ENCODE data around the gene CDC42EP2. TPM values are rescaled to one million over a fixed set of nuclear protein-coding genes. Genes with fewer than 3 reads are reported as not detected.

The CDC42EP2 gene
- total and polyA plus RNA-seq, 10 of the 15 experiments (the other 5 are each of a cell fraction or from before 2014, with no cell fraction given), result 0.03 to 1.2 (median 0.09) TPM; not detected in 3

DNA sequence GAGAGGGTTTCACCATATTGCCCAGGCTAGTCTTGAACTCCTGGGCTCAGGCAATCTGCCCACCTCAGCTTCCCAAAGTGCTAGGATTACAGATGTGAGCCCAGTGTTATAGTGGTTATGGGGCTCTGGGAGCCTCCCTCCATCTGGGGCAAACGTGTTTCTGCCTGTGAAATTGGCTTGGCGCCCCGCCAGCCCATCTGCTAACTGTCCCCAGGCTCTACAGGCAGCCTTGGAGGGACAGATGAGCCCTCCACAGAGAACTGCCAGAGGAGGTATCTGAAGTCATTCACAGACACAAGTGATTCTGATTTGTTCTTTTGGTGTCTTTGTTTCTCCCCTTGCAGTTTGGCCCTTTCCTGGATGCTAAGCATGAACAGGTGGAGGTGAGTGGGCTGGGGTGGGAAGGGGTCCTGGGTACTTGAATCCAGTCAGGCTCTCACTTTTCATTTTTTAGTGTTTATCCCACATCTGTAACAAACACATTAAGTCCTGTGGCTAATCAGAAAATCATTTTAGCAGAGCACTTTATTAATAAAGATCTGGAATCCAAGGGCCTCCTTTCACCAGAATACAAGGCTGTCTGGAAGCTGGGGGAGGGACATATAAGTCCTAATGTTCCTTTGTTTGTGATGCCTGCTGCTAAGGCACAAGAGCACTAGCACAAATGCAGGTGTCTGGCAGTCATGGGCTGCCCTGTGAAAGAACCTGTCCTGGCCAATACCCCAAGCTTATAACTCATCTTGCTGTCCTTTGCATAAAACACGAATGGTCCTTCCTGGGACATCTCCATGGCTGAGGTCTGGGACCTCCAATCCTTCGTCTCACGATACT, 25.7 kb upstream of the CDC42EP2 start (continued):
- TF ChIP-seq E2F4 (IDR thresholded peaks at IDR 0.05; ENCODE audit: low read depth, low read length), result no peak

DNA sequence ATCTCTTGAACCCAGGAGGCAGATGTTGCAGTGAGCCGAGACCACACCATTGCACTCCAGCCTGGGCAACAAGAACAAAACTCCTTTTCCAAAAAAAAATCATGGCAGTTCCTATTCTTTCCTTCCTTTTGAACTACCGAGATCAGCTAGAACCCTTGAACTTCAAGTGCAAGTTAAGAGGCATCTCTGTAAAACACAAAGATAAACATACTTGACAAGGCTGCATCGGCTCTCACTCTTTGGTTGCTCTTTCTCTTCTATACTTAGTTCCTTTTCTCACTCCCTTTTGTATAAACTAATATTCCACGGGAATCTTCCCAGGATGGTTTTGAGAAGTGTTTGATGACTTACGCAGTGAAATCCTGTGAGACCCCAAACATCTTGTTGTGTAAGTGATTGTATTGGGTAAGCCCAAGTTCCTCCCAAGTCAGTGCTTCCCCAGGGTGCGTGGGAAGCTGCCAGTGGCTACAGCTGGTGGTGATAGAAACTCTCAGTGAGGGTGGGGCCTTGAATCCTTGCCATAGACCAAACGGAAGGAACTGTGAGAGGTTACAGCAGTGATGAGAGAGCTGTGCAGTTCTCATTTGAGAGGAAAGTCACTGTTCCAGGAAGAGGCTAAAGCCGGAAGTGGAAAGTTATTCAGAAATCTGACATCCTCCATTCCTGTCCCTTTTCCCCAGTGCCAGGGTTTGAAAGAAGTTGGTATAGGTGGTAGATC, 24.1 kb upstream of the CDC42EP2 start:
- no peaks in the 10 kb centered on the region for H3K79me2 ChIP-seq (ENCODE audit: control insufficient read depth, insufficient read depth, low read length)
- peaks cover 25 to 47% of the 10 kb centered on the region in 2 experiments for H3K36me3 ChIP-seq (ENCODE audit: control insufficient read depth in 2 of 2, insufficient read depth in 2 of 2, low read length in 1 of 2)
- H3K9me3 ChIP-seq (replicated peaks; ENCODE audit: control insufficient read depth, insufficient read depth, low read length), result no peaks in the 10 kb centered on the region
- DNase-seq (ENCODE audit: low read depth, low spot score), result peak; percentile 69
- 73% methylated on average over 8 of the region's 8 CpGs for WGBS (ENCODE audit: insufficient coverage, insufficient replicate concordance, low lambda C conversion rate, missing lambda C conversion rate)
- in situ Hi-C loops (cut with MboI) (no loop called here), intact Hi-C loops (cut with micrococcal nuclease; ENCODE audit: unreplicated experiment) (no loop called here)
- ChIA-PET POLR2A (interaction anchor here (0.5 to 2.2 kb wide), 5 partner anchors 10 to 143 kb away, joined by 3 to 9 read pairs (median 8); partner anchors contain the start of gene POLA2), SMC1A (ENCODE audit: uncharacterized antibody, unreplicated experiment) (interaction anchor here (0.9 to 2.8 kb wide), 5 partner anchors 11 to 39 kb away, joined by 3 to 19 read pairs (median 7); partner anchors contain the start of gene CDC42EP2), CTCF (interaction anchor here (2.1 to 7.3 kb wide), 4 partner anchors 10 to 39 kb away, joined by 8 to 67 read pairs (median 24); partner anchors contain the start of gene CDC42EP2), RAD21 (ENCODE audit: unreplicated experiment) (interaction anchor here (0.7 to 2.2 kb wide), 5 partner anchors 10 to 181 kb away, joined by 3 to 13 read pairs (median 7); partner anchors contain the start of gene CDC42EP2)
- BruUV-seq (replicated peaks), result no TSS peak
- no peaks in the 10 kb centered on the region for H3K27me3 ChIP-seq (replicated peaks in 1 of 2; ENCODE audit: control insufficient read depth in 2 of 2, insufficient read depth in 2 of 2, low read length in 1 of 2)
- no peak overlapping the region for H3K4me3 ChIP-seq
- H3K9ac ChIP-seq (ENCODE audit: control insufficient read depth, insufficient read depth, low read length), result peak overlapping the region; percentile 37
- no peaks in the 10 kb centered on the region for H4K20me1 ChIP-seq (ENCODE audit: control insufficient read depth, insufficient read depth)
- FAIRE-seq, result peak; percentile 52
- peak overlapping the region; percentile 87 for H3K27ac ChIP-seq (ENCODE audit: control insufficient read depth, insufficient read depth)
- H3K4me2 ChIP-seq (ENCODE audit: control insufficient read depth, insufficient read depth), result peak overlapping the region; percentile 12; the same call in 1 of the 2 replicates
- ATAC-seq, result peak; percentile 95
- H2AFZ ChIP-seq (ENCODE audit: control insufficient read depth, low read depth, low read length), result peak overlapping the region; percentile 45; the same call in 1 of the 2 replicates
- H3K4me1 ChIP-seq (ENCODE audit: control insufficient read depth, insufficient read depth, low read length), result peaks cover 16% of the 10 kb centered on the region
- TF ChIP-seq, protein P1, sequence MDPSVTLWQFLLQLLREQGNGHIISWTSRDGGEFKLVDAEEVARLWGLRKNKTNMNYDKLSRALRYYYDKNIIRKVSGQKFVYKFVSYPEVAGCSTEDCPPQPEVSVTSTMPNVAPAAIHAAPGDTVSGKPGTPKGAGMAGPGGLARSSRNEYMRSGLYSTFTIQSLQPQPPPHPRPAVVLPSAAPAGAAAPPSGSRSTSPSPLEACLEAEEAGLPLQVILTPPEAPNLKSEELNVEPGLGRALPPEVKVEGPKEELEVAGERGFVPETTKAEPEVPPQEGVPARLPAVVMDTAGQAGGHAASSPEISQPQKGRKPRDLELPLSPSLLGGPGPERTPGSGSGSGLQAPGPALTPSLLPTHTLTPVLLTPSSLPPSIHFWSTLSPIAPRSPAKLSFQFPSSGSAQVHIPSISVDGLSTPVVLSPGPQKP (IDR thresholded peaks at IDR 0.05; ENCODE audit: low read depth, low read length), result peak; percentile 23; the same call in 1 of the 2 replicates
- TF ChIP-seq ZNF384 (IDR thresholded peaks at IDR 0.05; ENCODE audit: borderline replicate concordance, low read depth, low read length), result no peak
- TF ChIP-seq HDGF (IDR thresholded peaks at IDR 0.05), result peak; percentile 25; the same call in 1 of the 2 replicates
- TF ChIP-seq, protein P2, sequence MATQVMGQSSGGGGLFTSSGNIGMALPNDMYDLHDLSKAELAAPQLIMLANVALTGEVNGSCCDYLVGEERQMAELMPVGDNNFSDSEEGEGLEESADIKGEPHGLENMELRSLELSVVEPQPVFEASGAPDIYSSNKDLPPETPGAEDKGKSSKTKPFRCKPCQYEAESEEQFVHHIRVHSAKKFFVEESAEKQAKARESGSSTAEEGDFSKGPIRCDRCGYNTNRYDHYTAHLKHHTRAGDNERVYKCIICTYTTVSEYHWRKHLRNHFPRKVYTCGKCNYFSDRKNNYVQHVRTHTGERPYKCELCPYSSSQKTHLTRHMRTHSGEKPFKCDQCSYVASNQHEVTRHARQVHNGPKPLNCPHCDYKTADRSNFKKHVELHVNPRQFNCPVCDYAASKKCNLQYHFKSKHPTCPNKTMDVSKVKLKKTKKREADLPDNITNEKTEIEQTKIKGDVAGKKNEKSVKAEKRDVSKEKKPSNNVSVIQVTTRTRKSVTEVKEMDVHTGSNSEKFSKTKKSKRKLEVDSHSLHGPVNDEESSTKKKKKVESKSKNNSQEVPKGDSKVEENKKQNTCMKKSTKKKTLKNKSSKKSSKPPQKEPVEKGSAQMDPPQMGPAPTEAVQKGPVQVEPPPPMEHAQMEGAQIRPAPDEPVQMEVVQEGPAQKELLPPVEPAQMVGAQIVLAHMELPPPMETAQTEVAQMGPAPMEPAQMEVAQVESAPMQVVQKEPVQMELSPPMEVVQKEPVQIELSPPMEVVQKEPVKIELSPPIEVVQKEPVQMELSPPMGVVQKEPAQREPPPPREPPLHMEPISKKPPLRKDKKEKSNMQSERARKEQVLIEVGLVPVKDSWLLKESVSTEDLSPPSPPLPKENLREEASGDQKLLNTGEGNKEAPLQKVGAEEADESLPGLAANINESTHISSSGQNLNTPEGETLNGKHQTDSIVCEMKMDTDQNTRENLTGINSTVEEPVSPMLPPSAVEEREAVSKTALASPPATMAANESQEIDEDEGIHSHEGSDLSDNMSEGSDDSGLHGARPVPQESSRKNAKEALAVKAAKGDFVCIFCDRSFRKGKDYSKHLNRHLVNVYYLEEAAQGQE (IDR thresholded peaks at IDR 0.05; ENCODE audit: low read depth, low read length), result no peak
- TF ChIP-seq ZZZ3 (IDR thresholded peaks at IDR 0.05; ENCODE audit: control insufficient read depth, insufficient read length, low read depth), result no peak
- peak; percentile 78 for TF ChIP-seq MEF2B (IDR thresholded peaks at IDR 0.05; ENCODE audit: partially characterized antibody, poor library complexity, severe bottlenecking)
- TF ChIP-seq ZSCAN29 (IDR thresholded peaks at IDR 0.05), result no peak
- TF ChIP-seq TCF12 (IDR thresholded peaks at IDR 0.05; ENCODE audit: low read depth, low read length), result peak; percentile 68; the same call in 1 of the 2 replicates

Data from GM12878 (cell line).